ENCODE results near the gene NHSL2.
A peak's percentile ranks its signal among the peaks of the same experiment; 100 is the strongest.

Gene NHSL2

DNA sequence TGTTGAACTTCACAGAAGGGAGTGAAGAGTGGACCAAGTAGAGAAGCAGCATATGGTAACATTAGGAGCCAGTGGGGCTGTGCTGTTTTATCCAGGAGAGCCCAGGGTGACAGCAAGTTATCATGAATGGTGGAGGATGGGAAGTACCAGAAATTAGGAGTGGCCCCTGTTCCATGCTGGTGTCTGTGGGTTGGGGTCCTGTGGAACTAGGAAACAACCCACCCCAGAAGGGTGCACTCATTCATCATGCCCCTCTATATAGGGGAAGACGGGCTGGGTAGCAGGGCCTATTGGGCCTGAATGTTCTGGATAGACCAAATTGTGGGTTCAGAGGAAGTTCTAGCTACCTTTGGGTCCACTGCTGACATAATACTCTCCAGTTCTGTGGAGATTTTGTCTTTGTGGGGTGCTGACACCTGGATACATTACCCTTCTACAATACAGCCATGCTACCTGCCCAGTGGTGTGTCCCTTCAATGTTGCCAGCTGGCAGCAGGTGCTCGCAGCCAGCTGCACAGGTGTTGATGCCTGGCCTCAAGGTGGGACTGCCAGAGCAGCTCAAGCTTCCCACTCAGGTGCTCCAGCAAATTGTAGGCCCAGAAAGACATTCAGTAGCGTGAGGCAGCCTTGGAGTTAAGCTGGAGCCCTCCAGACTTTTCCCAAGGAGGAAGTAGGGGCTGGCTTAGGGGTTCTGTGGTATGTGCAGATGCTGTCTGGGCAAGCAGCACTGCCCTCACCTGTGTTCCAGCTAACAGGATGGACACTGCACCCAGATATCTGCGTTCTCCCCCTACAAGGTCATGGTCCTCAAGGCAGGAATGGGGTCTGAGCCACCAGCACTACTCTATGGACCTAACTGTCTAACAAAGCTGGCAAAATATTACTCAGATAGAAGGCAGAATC, 106.5 kb downstream of the NHSL2 start:
- no peak for DNase-seq (ENCODE audit: low read depth in 1 of 2, low spot score in 1 of 2)

- DNase-seq (ENCODE audit: low read depth in 1 of 2, low spot score in 1 of 2) = peak; percentile 66 to 71
Observed at GRCh38 chrX:72018277-72019112, 107.8 kb downstream of the NHSL2 start.

- DNase-seq (ENCODE audit: low read depth in 1 of 2, low spot score in 1 of 2) = no peak
Observed at GRCh38 chrX:72019487-72019886, 108.8 kb downstream of the NHSL2 start.

DNA sequence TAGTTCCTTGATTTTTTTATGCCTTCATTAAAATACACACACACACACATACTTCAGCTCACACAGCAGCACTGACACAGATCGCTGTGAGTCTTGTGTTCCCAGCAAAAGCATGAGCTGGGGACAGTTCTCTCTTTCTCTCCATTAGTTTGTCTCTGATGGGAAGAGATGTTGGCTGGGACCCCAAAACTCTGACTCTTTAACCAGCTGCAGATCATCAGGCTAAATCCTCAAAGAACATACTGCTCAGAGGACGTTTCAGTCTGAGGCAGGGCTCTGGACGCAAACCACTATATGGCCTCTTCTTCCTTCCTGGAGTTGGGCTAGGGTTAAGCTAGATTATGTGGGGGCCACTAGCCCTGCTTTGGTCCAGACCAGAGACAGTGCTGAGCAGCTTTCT, 109.6 kb downstream of the NHSL2 start:
- no peak for DNase-seq (ENCODE audit: low read depth in 1 of 2, low spot score in 1 of 2)

DNA sequence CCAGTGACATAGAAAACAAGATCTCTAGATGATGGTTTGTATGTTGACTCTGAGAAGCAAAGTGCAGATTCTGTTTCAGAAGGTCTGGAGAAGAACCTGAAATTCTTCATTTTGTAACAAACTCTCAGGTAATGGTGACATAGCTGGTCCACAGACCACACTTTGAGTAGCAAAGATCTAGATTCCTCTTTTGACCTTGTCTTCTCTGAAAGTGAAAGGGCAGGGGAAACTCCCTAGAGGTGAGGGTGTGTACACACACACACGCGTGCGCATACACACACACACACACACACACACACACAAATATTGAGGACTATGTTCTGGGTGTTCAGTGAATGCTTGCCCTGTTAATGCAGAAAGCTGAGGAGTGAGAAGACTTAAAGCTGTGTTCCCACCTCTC, 110.1 kb downstream of the NHSL2 start:
- no peak for DNase-seq (ENCODE audit: low read depth in 1 of 2, low spot score in 1 of 2)

DNA sequence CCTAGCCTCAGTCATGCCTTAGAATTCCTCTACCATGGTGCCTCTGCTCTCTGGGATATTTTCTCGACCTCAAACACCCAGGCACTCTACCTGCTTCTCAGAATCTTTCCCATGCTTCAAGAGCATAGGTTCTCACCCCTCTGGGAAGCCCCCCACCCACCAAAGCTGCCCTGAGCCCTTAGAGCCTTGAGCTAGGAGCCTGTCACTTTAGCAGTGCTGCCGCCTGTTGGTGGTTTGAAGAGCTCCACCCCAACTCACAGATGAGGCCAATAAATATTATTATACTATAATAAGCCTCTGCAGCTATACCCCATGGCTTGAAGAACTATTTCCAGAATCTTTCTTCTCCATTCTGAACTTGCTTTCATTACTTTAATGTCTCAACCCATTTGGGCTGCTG, 111.3 kb downstream of the NHSL2 start:
- no peak for DNase-seq (ENCODE audit: low read depth in 1 of 2, low spot score in 1 of 2)

DNA sequence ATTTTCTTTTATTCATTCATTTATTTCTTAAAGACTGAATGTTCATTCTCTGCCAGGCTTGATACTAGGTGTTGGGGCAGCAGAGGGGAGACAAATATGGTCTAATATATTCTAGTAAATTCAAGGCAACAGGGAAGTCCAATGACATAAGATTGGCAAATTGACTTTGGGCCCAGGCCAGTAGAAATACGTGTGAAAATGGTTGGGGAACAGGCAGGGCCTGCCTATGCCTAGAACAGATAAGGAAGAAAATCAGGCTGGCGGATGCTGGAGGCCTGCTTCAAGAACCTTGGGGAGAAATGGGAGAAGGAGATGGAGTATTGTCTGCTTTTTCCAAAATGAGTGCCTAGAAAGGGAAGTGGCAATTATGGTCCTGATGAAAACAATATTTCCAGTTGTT, 112.4 kb downstream of the NHSL2 start:
- no peak for DNase-seq (ENCODE audit: low read depth in 1 of 2, low spot score in 1 of 2)

DNA sequence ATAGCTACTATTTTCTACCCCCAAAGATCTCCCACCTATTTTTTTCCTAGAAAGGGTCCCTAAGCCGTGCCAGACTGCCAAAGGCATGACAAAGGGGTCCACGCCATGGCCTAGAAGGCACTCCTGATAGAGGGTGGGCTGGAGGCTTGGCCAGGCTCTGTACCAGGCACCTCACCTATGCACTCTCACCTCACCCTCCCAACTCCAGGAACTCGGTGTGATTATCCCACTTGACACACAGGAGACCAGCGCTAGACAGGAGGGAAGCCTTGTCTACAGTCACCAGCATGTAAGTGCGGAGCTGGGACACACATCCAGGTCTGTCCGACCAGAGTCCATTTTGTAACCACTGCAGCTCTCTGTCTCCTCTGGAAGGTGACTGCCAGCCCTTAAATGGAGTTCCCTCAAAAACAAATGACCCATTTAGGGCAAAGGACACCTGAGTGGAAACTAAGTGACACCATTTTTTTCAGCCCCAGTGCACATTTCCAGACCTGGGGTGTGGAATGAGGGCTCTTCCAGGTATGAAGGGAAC, 114.7 kb downstream of the NHSL2 start:
- no peak for DNase-seq (ENCODE audit: low read depth in 1 of 2, low spot score in 1 of 2)

DNA sequence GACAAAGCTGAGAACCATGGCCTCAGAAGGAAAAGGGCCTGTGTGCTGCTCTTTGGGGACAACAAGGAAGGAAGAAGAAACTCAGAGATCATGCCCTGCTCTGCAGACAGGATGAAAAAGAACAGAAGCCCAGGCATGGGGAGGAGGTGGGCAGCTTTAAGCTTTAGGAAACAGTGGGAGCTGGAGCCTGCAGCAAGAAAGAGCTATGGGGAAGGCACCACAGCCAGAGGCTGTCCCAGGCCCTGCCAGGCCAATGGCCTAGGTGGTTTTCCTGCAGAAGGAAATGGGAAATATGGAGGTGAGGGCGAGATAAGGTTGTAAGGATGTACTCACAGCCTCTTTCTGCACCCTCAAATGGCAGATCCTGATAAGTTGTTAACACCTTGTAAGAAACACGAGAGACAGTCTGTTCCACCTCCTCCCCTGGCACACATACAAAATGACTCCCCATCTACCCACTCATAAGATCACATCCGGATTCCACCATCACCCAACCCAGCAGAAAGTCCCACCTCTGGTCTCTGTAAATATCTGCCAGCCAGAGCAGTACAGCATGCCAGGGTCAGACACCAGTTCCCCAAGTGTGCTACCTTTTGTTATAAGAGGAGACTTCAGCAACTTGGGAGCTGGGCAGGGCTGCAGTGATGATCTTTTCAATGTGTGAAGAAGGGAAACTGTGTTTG, 115.8 kb downstream of the NHSL2 start:
- DNase-seq (ENCODE audit: low read depth in 1 of 2, low spot score in 1 of 2) = no peak

DNA sequence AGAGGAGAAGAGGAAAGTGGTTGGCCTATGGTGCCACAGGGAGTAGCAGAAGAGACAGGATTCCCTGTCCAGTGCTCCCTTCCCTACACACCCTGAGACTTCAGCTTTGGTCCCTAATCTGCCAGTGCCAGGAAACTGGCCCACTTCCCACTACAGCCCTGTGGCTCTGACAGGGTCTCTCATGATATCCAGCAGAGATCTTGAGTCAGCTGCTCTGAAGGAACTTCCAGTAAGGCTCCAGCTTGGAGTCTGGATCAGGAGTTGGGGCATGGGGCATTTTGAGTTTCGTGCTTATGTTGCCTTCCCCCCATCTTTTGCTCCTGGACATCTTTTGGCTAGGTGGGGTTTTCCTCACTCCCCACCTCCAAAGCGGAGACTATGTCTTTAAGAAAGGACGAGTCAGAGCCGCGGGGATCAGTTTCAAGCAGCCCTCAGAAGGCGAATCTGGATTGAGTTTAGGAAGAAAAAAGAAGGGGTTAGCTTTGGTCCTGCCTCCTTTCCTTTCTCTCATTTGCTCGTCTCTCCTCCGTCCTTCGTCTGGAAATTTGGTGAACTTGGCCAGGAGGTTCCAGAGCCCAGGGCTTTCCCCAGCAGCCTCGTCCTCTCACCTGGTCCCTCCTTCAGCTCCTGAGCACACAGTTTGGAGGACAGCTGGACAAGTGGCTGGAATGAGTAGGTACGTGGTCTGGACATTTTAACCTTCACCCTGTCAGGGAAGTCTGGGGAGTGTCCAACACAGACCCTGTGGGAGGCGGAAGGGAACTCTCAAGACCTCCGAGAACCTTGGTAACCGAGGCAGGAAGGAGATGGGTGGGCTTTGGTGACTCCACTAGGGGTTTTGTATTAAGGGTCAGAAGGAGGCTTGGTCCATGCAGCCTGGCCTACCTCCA, 116.6 kb downstream of the NHSL2 start:
- DNase-seq (ENCODE audit: low read depth in 1 of 2, low spot score in 1 of 2) = no peak

DNA sequence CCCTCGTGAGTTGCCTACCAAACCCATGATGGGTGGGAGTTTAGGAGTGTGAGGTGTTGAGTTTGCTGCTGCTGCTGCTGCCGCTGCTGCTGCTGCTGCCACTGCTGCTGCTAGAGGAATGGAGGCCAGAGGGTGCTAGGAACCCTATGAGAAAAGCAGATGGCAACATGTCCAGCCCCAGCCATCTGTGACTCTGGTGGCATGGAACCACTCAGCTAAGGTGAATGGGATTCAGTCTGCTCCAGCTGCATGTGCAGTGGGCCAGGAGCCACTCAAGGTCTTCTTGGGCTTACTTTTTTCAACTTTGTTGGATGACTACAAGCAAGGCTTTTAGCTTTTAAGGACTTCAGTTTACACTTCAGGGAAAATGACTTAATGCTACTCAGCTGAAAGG, 117.3 kb downstream of the NHSL2 start:
- no peak for DNase-seq (ENCODE audit: low read depth in 1 of 2, low spot score in 1 of 2)

- DNase-seq (ENCODE audit: low read depth in 1 of 2, low spot score in 1 of 2) = no peak
Observed at GRCh38 chrX:72028701-72029470, 118.2 kb downstream of the NHSL2 start.

GRCh38 chrX:72029483-72030411, 119.1 kb downstream of the NHSL2 start:
- DNase-seq (ENCODE audit: low read depth in 1 of 2, low spot score in 1 of 2) = no peak

GRCh38 chrX:72030431-72030830, 119.8 kb downstream of the NHSL2 start:
- DNase-seq (ENCODE audit: low read depth in 1 of 2, low spot score in 1 of 2) = no peak

- no peak for DNase-seq (ENCODE audit: low read depth in 1 of 2, low spot score in 1 of 2)
Observed at GRCh38 chrX:72031118-72031517, 120.5 kb downstream of the NHSL2 start.

DNA sequence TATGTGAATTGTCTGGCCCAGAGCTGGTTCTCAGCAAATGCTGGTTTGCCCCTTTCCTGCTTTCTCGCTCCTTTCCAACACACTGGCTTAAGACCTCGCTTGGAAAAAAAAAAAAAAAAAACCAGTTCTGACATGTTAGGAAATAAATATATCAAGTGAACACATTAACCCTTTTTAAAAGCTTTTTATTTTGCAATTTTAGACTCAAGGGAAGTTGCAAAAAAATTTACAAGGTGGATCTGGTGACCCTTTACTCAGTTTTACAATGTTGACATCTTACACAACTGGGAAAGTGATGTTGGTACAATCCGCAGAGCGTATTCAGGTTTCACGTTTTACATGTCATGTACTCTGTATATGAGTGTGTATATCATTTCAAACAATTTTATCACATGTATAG, 121.0 kb downstream of the NHSL2 start:
- no peak for DNase-seq (ENCODE audit: low read depth in 1 of 2, low spot score in 1 of 2)

GRCh38 chrX:72037601-72038000, 127.0 kb downstream of the NHSL2 start:
- no peak for DNase-seq (ENCODE audit: low read depth in 1 of 2, low spot score in 1 of 2)

DNA sequence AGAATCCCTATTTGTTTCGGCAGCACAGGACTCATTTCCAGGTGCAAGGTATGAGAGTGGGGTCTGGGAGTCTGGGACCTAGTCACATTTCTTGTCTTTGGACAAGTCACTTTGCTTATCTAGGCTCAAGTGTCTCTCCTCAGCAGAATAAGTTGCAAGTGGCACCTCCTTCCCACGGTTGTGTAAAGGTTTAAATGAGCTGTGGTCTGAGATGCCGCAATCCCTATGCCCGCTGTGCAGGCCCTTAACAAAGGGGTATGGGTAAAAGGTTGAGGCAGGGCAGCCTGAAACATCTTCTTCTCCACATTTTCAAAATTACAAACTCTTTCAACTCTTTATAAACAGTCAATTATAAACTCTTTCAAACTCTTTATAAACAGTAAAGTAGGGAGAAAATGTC, 127.4 kb downstream of the NHSL2 start:
- no peak for DNase-seq (ENCODE audit: low read depth in 1 of 2, low spot score in 1 of 2)

- DNase-seq (ENCODE audit: low read depth in 1 of 2, low spot score in 1 of 2) = no peak
Observed at GRCh38 chrX:72038868-72039267, 128.2 kb downstream of the NHSL2 start.

Data from stimulated activated CD4-positive, alpha-beta T cell treated with anti-CD3 and anti-CD28 coated beads, Interleukin-15, amount 100 ng/mL, for 1 hour (primary cell).